HUES6 (cell line): ENCODE results near the gene NTM.

ENCODE experiments used
- H3K27ac ChIP-seq: 2 replicates; pipeline ENCODE4 v1.7.0; 2013; ENCODE audit warnings: low read depth, mild to moderate bottlenecking, low read length, inconsistent platforms
- H3K27me3 ChIP-seq: 2 replicates; pipeline ENCODE4 v1.6.1; 2013; ENCODE audit warnings: low read length; ENCODE audit not compliant: control insufficient read depth, insufficient read depth
- H3K36me3 ChIP-seq: 2 replicates; pipeline ENCODE4 v1.6.1; 2013; ENCODE audit warnings: low read length; ENCODE audit not compliant: control insufficient read depth, insufficient read depth
- H3K4me1 ChIP-seq: 2 replicates; pipeline ENCODE4 v1.6.1; 2013; ENCODE audit warnings: low read length; ENCODE audit not compliant: control insufficient read depth, insufficient read depth
- H3K4me3 ChIP-seq: 2 replicates; pipeline ENCODE4 v1.5.1; 2013; ENCODE audit warnings: low read depth, low read length
- H3K9ac ChIP-seq: one replicate; pipeline ENCODE4 v1.6.1; 2013; ENCODE audit warnings: mild to moderate bottlenecking, low read length
- H3K9me3 ChIP-seq: 2 replicates; pipeline ENCODE4 v1.6.1; 2013; ENCODE audit warnings: low read depth, low read length; ENCODE audit not compliant: control insufficient read depth, insufficient read depth

Gene NTM

GRCh38 chr11:131658414-131658813, 288.0 kb downstream of the NTM start:
- Histone ChIP-seq H3K27ac (no peak overlapping the region), H3K9ac (no peak overlapping the region), H3K9me3 (no peaks in the 10 kb centered on the region), H3K4me1 (peaks cover 58% of the 10 kb centered on the region), H3K36me3 (no peaks in the 10 kb centered on the region), H3K27me3 (no peaks in the 10 kb centered on the region), H3K4me3 (no peak overlapping the region)

- no peaks in the 10 kb centered on the region for H3K9me3 ChIP-seq
- H3K9ac ChIP-seq = no peak overlapping the region
- H3K27me3 ChIP-seq = no peaks in the 10 kb centered on the region
- H3K27ac ChIP-seq = no peak overlapping the region
- H3K4me1 ChIP-seq = peaks cover 54% of the 10 kb centered on the region
- no peaks in the 10 kb centered on the region for H3K36me3 ChIP-seq
- no peak overlapping the region for H3K4me3 ChIP-seq
Observed at GRCh38 chr11:131658952-131659351, 288.5 kb downstream of the NTM start.

DNA sequence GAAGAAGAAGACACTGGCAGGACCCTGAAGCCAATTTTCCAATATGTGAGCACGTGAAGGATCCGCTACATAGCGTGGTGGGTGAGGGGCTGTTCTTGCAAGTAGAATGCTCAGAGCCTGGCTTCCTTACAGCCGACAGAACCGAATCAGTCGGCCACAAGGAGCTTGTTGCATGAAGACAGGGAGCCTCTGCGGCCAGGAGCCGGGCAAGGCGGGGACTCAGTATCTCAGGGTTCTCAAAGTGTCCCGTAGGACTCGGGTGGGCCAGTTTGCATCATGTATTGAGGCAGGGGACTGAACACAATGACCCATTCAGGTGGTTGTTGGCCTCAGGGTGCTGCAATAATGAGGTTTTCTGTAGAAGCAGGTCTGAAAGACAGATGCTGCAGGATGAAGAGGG, 289.5 kb downstream of the NTM start:
- Histone ChIP-seq H3K27me3 (no peaks in the 10 kb centered on the region), H3K4me1 (peaks cover 51% of the 10 kb centered on the region)

GRCh38 chr11:131661132-131661531, 290.7 kb downstream of the NTM start:
- Histone ChIP-seq H3K9ac (no peak overlapping the region), H3K36me3 (no peaks in the 10 kb centered on the region), H3K27me3 (no peaks in the 10 kb centered on the region), H3K4me1 (peaks cover 46% of the 10 kb centered on the region), H3K4me3 (no peak overlapping the region), H3K27ac (no peak overlapping the region), H3K9me3 (no peaks in the 10 kb centered on the region)

More for the DNA sequence above, 289.5 kb downstream of the NTM start:
- Histone ChIP-seq H3K9me3 (no peaks in the 10 kb centered on the region), H3K9ac (no peak overlapping the region), H3K27ac (no peak overlapping the region), H3K36me3 (no peaks in the 10 kb centered on the region), H3K4me3 (no peak overlapping the region)

DNA sequence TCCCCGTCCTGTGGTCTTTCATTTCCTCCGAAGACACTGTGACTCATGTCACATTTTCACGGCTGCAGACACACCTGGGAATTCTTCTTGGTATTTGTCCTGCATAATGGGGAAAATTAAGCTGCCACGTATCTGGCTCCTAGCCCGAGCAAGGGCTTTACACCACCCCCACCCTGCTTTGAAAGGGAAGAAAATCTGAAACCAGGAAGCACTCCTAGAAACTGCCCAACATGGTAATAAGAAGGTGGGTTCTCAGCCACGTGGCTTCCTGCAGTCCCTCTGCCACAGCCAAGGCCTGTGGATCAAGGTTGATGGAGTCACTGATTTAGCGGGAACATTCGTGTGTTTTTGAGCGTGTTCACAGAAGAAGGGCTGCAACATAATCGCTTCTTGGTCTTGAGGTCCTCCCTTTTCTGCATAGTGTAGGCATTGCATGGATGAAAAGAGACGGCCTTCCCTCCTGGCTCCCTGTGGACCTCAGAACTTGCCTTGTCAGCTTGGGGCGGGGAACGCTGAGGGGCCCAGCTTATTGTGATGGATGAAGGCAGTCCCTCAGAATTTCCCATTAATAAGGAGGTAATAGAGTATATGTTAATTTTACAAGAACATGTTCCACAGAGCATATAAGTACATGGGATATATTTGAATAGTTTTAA, 292.0 kb downstream of the NTM start:
- H3K27ac ChIP-seq = no peak overlapping the region
- H3K9me3 ChIP-seq = no peaks in the 10 kb centered on the region
- H3K4me1 ChIP-seq = peaks cover 32% of the 10 kb centered on the region
- no peaks in the 10 kb centered on the region for H3K36me3 ChIP-seq
- H3K9ac ChIP-seq = no peak overlapping the region
- H3K27me3 ChIP-seq = no peaks in the 10 kb centered on the region
- H3K4me3 ChIP-seq = no peak overlapping the region

GRCh38 chr11:131662993-131663392, 292.6 kb downstream of the NTM start:
- no peaks in the 10 kb centered on the region for H3K27me3 ChIP-seq
- H3K36me3 ChIP-seq = no peaks in the 10 kb centered on the region
- no peaks in the 10 kb centered on the region for H3K9me3 ChIP-seq
- H3K4me3 ChIP-seq = no peak overlapping the region
- peaks cover 28% of the 10 kb centered on the region for H3K4me1 ChIP-seq
- H3K27ac ChIP-seq = no peak overlapping the region
- H3K9ac ChIP-seq = no peak overlapping the region

GRCh38 chr11:131663405-131664200, 293.2 kb downstream of the NTM start:
- Histone ChIP-seq H3K36me3 (no peaks in the 10 kb centered on the region), H3K9ac (no peak overlapping the region), H3K9me3 (no peaks in the 10 kb centered on the region), H3K4me1 (peaks cover 28% of the 10 kb centered on the region), H3K27me3 (no peaks in the 10 kb centered on the region), H3K27ac (no peak overlapping the region), H3K4me3 (no peak overlapping the region)

GRCh38 chr11:131664293-131664692, 293.9 kb downstream of the NTM start:
- H3K27me3 ChIP-seq = no peaks in the 10 kb centered on the region
- no peak overlapping the region for H3K9ac ChIP-seq
- H3K9me3 ChIP-seq = no peaks in the 10 kb centered on the region
- H3K4me1 ChIP-seq = peaks cover 32% of the 10 kb centered on the region
- no peaks in the 10 kb centered on the region for H3K36me3 ChIP-seq
- H3K27ac ChIP-seq = no peak overlapping the region
- H3K4me3 ChIP-seq = no peak overlapping the region

- H3K9ac ChIP-seq = no peak overlapping the region
Observed at GRCh38 chr11:131664816-131665215, 294.4 kb downstream of the NTM start.

GRCh38 chr11:131665344-131665968, 295.0 kb downstream of the NTM start:
- Histone ChIP-seq H3K9ac (no peak overlapping the region), H3K4me1 (peaks cover 27% of the 10 kb centered on the region), H3K27me3 (no peaks in the 10 kb centered on the region), H3K36me3 (no peaks in the 10 kb centered on the region), H3K9me3 (no peaks in the 10 kb centered on the region), H3K27ac (no peak overlapping the region), H3K4me3 (no peak overlapping the region)

More at GRCh38 chr11:131664816-131665215, 294.4 kb downstream of the NTM start:
- H3K36me3 ChIP-seq = no peaks in the 10 kb centered on the region
- H3K27ac ChIP-seq = no peak overlapping the region
- no peaks in the 10 kb centered on the region for H3K27me3 ChIP-seq
- peaks cover 33% of the 10 kb centered on the region for H3K4me1 ChIP-seq
- H3K9me3 ChIP-seq = no peaks in the 10 kb centered on the region
- H3K4me3 ChIP-seq = no peak overlapping the region

GRCh38 chr11:131666006-131666405, 295.6 kb downstream of the NTM start:
- Histone ChIP-seq H3K9ac (no peak overlapping the region), H3K27ac (no peak overlapping the region), H3K36me3 (no peaks in the 10 kb centered on the region), H3K9me3 (no peaks in the 10 kb centered on the region), H3K27me3 (no peaks in the 10 kb centered on the region), H3K4me1 (peaks cover 21% of the 10 kb centered on the region), H3K4me3 (no peak overlapping the region)
